ENCODE measurements around the gene UPF2.

The UPF2 gene

GRCh38 chr10:12063483-12063818 is 20.8 kb upstream of the UPF2 start:
- DNase-seq (ENCODE audit: low read depth), result no peak
- H3K4me3 ChIP-seq (ENCODE audit: low read depth, low read length), result no peak overlapping the region
- TF ChIP-seq MYC (IDR thresholded peaks at IDR 0.05; ENCODE audit: low read depth, low read length), result no peak
- TF ChIP-seq CTCF (IDR thresholded peaks at IDR 0.05; ENCODE audit: low read depth, low read length), result no peak
- TF ChIP-seq POLR2A (IDR thresholded peaks at IDR 0.05; ENCODE audit: extremely low read depth, insufficient read length), result no peak
- TF ChIP-seq MAX (IDR thresholded peaks at IDR 0.05; ENCODE audit: low read depth, low read length), result no peak

- no peak for TF ChIP-seq POLR2A (IDR thresholded peaks at IDR 0.05; ENCODE audit: extremely low read depth, insufficient read length)
- TF ChIP-seq MAX (IDR thresholded peaks at IDR 0.05; ENCODE audit: low read depth, low read length), result no peak
- no peak for TF ChIP-seq MYC (IDR thresholded peaks at IDR 0.05; ENCODE audit: low read depth, low read length)
- TF ChIP-seq CTCF (IDR thresholded peaks at IDR 0.05; ENCODE audit: low read depth, low read length), result no peak
- no peak overlapping the region for H3K4me3 ChIP-seq (ENCODE audit: low read depth, low read length)
- DNase-seq (ENCODE audit: low read depth), result no peak
These were observed 20.3 kb upstream of the UPF2 start for GRCh38 chr10:12062754-12063482.

- DNase-seq (ENCODE audit: low read depth), result no peak
- no peak overlapping the region for H3K4me3 ChIP-seq (ENCODE audit: low read depth, low read length)
- TF ChIP-seq CTCF (IDR thresholded peaks at IDR 0.05; ENCODE audit: low read depth, low read length), result no peak
- TF ChIP-seq MAX (IDR thresholded peaks at IDR 0.05; ENCODE audit: low read depth, low read length), result no peak
- TF ChIP-seq POLR2A (IDR thresholded peaks at IDR 0.05; ENCODE audit: extremely low read depth, insufficient read length), result no peak
- no peak for TF ChIP-seq MYC (IDR thresholded peaks at IDR 0.05; ENCODE audit: low read depth, low read length)
These were observed 18.5 kb upstream of the UPF2 start for GRCh38 chr10:12061124-12061523.

- TF ChIP-seq MYC (IDR thresholded peaks at IDR 0.05; ENCODE audit: low read depth, low read length), result no peak
- no peak for TF ChIP-seq POLR2A (IDR thresholded peaks at IDR 0.05; ENCODE audit: extremely low read depth, insufficient read length)
- no peak for TF ChIP-seq CTCF (IDR thresholded peaks at IDR 0.05; ENCODE audit: low read depth, low read length)
- TF ChIP-seq MAX (IDR thresholded peaks at IDR 0.05; ENCODE audit: low read depth, low read length), result no peak
- no peak overlapping the region for H3K4me3 ChIP-seq (ENCODE audit: low read depth, low read length)
These were observed 14.1 kb upstream of the UPF2 start for GRCh38 chr10:12056748-12057147.

GRCh38 chr10:12055732-12056131 is 13.1 kb upstream of the UPF2 start:
- TF ChIP-seq CTCF (IDR thresholded peaks at IDR 0.05; ENCODE audit: low read depth, low read length) (no peak), MAX (IDR thresholded peaks at IDR 0.05; ENCODE audit: low read depth, low read length) (no peak), MYC (IDR thresholded peaks at IDR 0.05; ENCODE audit: low read depth, low read length) (no peak), POLR2A (IDR thresholded peaks at IDR 0.05; ENCODE audit: extremely low read depth, insufficient read length) (no peak)
- no peak overlapping the region for H3K4me3 ChIP-seq (ENCODE audit: low read depth, low read length)
- DNase-seq (ENCODE audit: low read depth), result no peak

More at GRCh38 chr10:12056748-12057147, 14.1 kb upstream of the UPF2 start:
- DNase-seq (ENCODE audit: low read depth), result no peak

Data from NB4 (cell line).